ENCODE measurements around the gene SNX19.

DNA sequence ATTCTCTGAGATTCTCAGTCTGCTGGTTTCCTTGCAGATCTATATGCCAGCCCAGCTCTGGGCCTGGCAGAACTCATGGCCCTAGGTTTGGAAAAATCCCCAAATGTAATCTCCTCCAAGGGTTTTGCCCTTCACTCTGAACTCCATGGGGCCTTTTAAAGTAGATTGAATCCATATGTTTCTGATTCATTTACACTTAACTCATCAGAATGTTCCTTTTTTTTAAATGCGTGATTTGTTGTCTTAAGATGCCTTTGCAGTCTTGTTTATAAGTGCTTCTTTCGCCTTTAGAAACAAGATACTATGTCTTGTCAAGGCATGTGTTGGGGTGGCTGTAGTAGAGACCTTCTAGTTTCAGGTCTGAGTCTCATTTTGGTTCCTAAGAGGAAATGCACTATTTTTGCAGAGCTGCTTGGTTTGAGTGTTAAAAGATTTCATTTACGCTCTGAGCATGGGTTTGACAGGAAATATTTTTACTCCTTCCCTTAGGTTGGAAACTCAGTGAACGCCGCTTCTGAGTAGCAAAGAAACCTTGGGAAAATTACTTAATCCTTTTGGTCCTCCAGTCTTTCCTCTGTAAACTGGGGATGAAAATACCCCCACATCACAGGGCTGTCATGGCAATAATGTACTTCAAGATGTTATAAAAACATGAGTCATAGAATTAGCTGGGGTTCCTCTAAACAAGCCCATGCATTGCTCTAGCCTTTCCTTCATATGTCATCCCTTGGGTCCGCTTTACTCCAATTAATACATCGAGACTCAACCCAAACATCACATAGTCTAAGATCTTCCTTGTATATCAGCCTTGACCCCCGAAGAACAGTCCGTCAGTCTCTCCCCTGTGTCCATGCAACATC lies 83.5 kb downstream of the SNX19 start:
- TF ChIP-seq YY1 (IDR thresholded peaks at IDR 0.05; ENCODE audit: insufficient read depth, insufficient read length) (no peak), SUZ12 (IDR thresholded peaks at IDR 0.05; ENCODE audit: extremely low read depth, insufficient read depth, insufficient read length) (no peak)

All from NT2/D1 (cell line).